ENCODE measurements around the gene SRPX.

The SRPX gene, protein sequence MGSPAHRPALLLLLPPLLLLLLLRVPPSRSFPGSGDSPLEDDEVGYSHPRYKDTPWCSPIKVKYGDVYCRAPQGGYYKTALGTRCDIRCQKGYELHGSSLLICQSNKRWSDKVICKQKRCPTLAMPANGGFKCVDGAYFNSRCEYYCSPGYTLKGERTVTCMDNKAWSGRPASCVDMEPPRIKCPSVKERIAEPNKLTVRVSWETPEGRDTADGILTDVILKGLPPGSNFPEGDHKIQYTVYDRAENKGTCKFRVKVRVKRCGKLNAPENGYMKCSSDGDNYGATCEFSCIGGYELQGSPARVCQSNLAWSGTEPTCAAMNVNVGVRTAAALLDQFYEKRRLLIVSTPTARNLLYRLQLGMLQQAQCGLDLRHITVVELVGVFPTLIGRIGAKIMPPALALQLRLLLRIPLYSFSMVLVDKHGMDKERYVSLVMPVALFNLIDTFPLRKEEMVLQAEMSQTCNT

DNA sequence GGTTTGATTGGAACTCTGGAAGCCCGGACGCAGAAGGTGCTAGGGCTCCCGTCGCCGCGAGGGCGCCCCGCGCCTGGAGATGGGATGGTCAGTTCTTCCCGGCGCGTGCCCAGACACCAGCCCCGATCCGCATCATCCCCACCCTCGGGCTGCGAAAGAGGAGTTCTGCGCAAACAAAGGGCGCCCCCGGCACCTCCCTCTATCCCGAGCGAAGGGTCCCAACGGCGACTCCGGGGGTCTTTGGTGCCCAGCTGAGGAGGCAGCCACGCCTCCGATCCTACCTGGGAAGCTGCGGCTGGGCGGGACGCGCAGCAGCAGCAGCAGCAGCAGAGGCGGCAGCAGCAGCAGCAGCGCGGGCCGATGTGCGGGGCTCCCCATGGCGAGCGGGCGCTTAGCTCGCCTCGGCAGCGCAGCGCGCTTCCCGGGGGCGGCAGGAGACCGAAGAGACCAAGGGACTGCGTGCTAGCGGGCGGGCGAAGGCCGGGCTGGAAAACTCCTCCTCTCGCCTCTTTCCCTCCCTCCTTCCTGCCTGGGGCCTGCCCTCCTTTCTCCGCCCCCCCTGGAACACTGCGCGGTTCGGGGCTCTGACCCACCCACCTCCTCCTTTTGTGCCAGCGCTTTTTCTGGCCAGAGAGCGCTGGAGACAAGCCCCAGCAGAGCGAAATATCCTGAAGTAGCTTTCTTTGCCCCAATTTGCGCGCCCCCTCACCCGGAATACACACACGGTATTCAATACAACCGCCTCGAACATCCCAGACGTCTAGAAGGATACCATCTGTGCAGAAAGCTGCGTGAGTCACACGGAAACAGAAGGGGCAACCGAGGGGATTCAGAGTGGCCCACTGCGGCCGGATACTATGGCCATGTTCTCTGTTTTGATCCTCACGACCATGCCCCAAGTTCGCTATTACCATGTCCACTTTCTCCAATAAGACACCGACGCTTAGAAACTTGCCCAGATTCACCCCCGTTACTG is at the start of gene SRPX:
TSS of gene SRPX (minus strand) at position 457 of the 976 bp plus-strand sequence. CDS start at position 378, 79 bp downstream.
- DNase-seq (ENCODE audit: low read depth, low spot score) = no peak

DNA sequence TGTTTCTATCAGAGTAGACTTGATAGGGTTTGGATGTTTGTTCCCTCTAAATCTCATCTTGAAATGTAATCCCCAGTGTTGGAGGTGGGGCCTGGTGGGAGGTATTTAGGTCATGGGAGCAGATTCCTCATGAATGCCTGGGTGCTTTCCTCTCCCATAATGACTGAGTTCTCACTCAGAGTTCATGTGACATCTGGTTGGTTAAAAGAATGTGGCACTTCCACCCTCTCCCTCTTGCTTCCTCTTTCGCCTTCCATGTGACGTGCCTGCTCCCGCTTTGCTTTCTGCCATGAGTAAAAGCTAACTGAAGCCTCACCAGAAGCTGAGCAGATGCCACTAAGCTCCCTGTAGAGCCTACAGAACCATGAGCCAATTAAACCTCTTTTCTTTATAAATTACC is 47.3 kb upstream of the SRPX start:
- DNase-seq (ENCODE audit: low read depth, low spot score) = no peak

DNA sequence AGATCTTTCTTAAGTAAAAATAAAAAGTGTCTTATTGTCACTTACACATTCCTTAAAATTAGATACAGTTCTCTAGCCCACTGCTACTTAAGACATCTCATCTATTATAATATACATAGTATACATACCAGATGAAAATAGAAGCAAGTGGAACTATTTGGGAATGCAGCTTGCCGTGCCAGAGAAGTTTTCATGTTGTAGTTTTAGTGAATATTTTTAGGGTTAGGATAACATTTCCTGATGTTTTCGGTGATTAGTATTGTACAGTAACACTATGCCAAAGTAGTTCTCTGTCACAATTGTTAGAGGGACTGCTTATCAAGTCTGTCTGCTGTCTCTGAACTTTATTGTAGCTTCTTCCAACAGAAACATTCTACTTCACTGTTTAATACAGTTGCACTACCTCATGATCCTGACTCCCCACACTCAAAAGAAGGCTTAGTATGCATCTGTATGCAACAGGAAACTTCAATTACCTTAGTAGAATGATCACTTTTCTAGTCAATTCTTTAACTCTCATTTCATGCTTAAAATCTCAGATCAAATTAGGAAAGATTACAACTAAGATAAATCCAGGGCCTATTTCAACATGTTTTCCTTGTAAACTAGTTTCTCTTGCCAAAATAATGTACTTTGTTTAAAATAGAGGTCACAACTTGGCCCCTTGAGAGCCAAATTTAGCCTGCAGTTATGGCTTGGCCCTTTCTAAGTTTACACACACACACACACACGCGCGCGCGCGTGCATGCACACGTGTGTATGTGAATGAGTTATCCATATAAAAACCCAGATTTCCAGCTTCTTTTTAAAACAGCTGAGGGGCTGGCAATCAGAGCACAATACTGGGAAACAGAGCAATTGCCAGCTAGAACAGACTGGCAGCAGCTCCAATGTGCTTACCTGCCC is 42.3 kb upstream of the SRPX start:
- no peak for DNase-seq (ENCODE audit: low read depth, low spot score)

DNA sequence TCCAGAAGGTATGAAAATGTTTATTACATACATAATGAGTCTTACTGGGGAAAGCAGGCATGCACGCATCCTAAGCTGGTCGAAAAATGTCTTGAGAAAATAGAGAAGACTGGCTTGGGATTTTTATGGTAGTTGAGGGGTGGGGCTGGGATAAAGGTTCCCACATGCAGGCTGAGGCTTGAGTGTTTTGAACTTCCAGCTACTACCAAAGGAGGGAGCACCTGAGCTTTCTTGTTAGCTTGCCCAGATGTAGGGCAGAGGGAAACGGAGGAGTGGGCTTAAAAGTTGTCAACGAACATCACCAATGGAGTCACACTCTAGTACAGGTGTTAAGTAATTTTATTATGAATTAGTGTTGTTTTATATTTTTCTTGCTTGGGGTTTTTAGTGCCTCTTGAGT is 39.6 kb upstream of the SRPX start:
- DNase-seq (ENCODE audit: low read depth, low spot score) = peak; percentile 12

DNA sequence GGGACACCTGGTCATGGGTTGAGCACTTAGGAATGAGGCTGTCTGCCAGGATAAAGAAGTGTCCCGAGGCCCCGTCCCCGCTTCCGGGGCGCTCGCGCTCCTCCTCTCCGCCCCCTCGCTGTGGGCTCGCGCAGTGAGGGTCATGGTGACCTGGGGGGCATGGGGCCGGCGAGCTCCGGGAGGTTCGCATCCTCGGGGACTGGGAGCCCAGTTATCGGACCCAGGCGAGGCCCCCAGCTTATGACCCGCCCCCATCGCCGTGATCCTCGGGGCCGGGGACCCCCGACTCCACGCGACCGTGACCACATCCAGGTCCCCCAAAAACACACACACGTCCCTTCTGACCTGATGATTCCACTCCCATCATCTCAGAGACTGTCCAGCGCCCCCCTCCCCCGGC is 35.3 kb upstream of the SRPX start:
- no peak for DNase-seq (ENCODE audit: low read depth, low spot score)

DNA sequence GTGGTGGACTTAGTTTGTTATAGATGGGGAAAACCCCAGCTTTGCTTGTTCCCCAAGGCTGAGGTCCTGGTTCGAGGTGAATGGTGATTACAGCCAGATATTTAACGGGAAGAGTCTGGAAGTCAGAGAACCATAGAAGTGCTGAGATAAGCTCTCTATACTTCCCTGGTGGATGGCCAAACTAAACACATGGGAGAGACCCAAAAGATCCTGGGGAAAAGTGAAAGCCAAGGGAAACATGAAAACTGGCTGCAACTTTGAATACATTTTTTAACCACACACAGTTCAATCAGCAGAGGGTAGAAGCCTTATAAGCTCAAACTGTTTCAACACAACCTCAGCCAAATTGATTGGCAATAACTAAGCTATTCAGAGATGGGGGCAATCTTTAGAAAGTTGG is 29.3 kb upstream of the SRPX start:
- no peak for DNase-seq (ENCODE audit: low read depth, low spot score)

DNA sequence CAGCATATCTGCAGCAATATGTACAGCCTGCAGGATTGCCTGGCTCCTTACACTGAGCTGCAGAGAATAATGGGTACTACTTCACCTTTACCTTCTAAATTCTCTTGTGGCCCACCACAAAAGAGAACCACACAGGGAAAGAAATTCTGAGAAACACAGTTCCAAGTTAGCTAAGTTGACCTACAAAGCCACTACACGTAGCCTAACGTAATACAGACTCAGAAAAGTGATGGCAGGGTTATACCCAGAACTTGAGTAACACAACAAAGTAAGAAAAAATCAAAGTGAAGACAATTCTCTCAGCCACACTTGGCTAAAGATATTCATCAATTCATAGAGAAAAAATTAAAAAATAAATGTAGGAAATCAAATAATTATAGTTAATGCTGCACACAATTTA is 26.4 kb upstream of the SRPX start:
- no peak for DNase-seq (ENCODE audit: low read depth, low spot score)

DNA sequence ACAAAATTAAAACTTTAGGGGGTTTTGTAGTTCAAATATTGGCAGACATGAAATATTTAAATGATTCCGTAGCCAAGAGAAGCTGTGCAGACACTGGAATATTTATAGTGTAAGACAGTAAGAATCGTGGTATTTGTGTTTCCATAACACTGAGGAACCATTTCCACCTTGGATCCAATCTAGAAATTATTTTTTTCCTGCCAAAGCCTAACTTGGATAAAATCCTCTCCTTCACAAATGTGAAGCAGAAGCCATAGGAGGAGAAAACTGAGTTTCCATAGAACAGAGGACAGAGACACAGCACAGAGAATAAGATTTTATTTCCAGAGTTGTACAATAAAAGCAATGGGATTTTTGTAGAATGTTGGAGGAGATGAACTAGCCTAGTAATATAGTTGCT is 19.9 kb upstream of the SRPX start:
- no peak for DNase-seq (ENCODE audit: low read depth, low spot score)

DNA sequence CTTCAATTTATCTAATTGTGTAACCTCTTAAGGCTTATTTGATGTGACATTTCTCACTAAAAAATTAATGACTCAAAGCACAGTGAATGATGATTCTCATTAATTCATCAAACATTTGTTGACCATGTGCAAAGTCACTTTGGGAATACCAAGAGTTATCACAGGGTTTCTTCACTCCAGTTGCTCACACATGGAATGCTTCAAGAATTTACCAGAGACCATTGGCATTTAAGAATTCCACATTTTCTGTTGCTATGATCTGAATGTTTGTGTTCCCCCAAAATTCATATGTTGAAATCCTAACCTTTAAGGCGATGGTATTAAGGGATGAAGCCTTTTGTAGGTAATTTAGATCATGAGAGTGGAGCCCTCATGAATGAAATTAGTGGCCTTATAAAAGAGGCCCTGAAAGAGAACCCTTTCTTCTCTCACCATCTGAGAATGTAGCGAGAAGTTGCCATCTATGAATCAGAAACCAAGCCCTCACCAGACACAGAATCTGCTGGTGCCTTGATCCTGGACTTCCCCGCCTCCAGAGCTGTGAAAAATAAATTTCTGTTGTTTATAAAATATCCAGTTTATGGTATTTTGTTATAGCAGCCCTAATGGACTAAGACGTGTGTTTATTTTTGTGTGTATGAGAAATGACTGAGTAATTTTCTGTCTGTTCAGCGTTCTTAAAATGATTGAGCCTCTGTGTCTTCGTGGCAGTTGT is 16.4 kb upstream of the SRPX start:
- DNase-seq (ENCODE audit: low read depth, low spot score) = no peak

DNA sequence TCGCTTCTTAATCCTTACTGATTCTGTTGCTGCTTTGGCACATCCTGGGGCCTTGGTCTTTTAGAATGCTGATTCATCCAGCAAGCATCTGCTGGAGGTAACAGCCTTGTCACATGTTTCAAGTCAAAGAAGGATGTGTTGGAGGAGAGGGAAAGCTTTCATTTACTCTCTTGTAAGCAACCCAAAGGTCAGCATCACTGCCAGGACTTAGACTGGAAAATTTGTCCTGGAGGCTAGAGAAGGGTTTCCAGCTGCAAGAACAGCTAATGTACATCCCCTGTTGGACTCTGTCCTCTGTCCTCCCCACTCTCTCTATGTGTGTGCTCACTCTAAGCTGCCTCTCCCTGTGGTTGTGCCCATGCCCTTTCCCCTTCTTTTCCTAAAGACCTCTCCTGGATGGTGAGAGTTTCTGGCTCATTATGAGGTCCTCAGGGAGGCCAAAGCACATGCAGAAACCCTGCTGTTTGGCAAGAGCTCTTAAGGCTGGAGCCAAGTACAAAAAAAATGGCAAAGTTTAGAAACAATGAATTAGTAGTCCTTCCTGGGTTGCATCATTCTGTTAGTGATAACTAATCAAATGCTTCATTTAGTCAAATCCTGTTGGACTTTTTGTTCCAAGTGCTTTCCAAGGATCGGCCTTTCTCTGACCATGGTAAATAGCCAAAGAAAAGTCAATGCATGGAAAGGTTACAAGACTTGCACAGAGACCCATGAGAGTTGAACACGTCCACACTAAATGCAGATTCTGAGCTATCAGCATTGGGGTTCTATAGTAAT is 13.4 kb upstream of the SRPX start:
- no peak for DNase-seq (ENCODE audit: low read depth, low spot score)

DNA sequence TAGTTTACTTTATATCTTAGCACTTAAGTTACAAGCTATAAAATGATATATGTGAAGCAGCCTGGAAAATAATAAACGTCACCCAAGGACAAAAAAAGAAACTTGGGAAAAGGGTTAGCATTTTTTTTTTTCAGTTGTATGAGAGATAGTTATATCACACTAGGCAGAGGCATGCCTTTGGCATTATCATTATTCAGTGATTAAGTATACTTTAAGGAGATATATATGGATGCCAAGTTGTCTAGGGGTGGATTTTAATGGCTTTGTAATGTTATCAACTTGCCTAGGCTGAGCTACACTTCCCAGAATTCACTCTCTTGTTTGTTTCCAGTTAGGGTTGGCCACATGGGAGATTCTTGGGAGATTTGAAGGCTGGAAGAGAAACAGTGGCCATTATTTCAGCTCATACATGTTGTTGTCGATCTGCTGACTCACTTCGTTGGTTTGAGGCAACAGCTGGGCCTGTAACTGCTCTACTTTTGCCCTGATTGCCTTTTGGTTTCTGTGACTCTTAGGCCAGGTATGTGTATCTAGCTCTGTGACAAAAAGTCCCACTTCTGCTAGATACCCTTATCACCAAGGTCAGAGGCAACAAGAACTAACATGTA is 11.5 kb upstream of the SRPX start:
- no peak for DNase-seq (ENCODE audit: low read depth, low spot score)

DNA sequence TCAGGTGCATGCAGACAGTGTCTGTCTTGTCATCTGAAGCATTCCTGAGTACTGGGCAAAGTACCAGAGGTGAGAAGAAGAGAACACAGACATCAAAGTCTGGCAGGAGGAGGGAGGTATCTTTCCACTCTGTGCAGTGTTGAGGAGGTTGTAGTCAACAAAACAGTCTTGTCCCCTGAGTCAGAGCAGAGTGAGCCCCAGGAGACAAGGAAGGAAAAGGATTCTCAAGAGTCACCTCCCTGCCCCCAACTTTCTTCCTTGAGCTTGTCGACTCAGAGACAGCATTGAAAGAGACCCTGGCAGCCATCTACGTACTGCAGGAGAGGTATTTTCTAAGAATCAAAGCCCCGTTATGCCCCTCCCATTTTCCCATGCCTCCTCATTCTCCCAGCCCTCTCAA is 4.4 kb upstream of the SRPX start:
- no peak for DNase-seq (ENCODE audit: low read depth, low spot score)

DNA sequence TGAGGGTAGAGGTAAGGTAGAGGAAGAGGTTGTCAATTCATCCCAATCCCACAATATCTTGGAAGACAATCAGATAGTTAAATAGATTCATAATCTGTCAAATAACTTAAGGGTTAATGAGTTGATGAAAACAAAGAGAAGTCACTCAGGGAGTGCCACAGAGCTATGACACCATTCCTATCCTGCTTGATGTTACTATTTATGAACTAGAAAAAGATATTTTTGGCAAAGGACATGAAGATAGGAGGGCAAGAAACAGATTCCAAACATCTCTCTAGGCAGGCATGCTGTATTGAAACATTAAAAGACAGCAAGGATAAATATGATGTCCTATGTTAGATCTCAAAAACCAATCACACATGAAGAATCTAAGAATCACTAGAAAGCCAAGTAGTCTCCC is 3.5 kb upstream of the SRPX start:
- DNase-seq (ENCODE audit: low read depth, low spot score) = no peak

DNA sequence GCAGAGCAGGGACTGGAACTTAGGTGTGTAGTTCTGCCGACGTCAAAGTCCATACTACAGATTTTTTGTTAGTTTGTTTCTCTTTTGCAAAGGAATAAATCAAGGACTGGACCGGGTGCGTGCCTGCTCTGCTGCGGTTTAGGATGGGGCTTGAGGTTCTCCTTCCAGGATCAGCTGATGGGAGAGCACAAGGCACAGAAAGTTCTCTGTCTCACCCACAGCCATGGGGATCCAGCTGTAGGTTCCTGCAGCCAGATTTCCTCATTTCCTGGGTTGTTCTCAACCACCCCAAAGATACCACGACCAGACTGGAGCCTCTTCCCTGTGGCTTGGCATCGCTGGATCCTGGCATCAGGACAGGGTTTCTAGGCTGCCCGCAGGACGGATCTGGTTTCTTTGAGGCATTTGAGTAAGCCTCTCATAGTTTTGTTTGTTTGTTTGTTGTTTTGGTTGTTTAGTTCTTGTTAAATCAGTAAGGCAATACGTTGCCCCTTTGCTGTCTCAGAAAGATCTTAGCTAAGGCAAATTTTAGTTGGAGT is 789 bp upstream of the SRPX start:
- no peak for DNase-seq (ENCODE audit: low read depth, low spot score)

DNA sequence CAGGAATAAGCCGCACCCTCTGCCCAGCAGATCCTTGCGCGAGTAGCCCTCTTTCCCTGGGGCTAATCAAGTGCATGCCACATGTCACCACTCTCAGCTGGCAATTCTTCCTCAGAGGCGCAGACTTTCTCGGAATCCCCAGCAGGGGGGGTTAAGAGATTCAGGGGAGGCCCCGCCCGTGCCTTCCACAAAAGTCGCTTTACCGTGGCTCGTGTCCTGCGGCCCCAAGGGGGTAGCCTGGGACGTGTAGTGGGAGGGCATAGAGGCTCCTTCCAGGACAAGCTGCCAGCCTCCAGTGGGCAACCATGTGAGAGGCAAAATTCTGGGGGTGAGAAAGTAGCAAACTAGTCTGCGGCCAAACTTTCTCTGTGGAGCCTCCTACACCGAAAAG is 652 bp downstream of the SRPX start:
- DNase-seq (ENCODE audit: low read depth, low spot score) = no peak

DNA sequence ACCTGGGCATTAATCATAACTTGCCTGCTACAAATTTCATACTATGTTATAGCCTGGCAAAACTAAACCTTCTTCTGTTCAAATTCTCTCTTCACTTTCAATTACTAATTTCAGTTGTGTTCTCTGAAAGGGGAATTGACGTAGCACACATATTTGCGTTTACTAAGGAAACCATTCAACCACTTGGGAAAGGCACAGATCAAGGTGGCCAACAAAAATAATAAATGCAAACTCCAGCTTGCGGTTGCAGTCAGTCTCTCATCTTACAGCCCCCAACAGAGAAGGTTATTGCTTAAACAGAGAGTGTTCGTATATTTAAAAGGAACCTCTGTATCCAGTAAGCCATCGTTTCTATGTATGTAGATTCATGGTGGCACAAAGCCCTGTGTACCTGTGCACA is 4.0 kb downstream of the SRPX start:
- DNase-seq (ENCODE audit: low read depth, low spot score) = no peak

DNA sequence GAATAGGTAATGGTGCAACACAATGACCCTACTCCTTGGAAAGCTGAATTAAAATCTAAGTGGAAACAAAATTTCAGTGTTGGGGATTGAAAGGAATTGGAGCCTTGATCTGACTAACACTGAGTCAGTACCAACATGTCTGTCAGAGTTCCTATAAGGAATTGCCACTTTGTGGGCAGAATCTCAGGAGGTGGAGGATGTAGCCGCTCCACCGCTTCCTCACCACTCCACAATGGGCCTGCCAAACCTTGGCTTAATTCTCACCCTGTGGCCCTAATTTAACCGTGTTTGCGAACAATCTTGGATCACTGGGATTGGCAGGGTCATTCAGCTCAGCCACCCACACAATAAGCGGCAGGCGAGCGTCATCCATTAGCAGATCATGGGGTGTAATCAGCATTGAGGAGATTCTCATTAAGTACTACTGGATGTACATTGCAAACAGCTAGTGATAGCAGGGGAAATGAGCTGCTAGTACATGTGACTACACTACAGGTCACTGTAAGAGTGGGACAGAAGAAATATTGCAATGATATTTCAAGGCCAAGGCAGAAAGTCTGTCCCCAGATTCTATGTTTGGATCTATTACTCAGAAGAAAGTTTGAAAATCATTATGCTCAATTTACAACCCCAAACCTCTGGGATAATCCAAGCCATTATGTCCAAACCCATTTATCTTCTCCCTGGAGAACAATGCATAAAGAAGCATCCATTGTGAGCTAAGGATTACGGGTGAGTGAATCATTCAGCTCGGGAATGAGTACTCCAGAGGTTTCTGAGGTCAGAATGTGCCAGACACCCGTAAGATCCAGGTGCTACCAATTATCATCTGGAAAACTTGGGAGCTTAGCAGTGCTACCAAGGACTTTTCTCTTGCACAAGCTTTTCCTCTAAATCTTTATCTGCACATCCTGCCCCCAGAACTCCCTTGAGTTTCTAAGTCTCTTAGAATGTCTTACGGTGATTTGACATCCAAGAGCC is 5.8 kb downstream of the SRPX start:
- no peak for DNase-seq (ENCODE audit: low read depth, low spot score)

DNA sequence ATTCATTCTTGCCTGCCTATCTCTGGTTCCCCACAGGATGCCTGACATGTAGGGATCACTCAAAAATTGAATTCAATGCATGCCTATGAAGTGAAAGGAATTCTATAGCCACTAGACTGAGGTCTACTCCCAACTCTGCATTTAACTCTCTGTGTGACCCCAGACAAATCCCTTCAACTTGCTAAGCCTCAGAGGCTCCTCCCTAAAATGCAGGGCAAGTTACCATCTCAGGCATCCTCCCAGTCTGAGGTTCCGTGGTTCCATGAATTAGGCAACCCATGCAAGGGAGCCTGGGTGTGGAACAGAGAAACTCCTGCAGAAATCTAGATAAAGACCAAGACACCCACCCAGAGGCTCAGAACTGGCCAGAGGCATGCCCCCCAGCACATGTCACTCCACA is 6.6 kb downstream of the SRPX start:
- no peak for DNase-seq (ENCODE audit: low read depth, low spot score)
